Stimulated activated naive CD8-positive, alpha-beta T cell treated with anti-CD3 and anti-CD28 coated beads, Interleukin-15, Interleukin-2, amounts not matched to agents 100 ng/mL and 50 ng/mL, for 24 hours (primary cell): ENCODE data around the gene GATAD2B.

Experiments used
- H3K27ac Mint-ChIP-seq: one replicate; pipeline ENCODE4 v1.8.0; 2021; ENCODE audit warnings: mild to moderate bottlenecking, mixed read lengths
- H3K27me3 Mint-ChIP-seq: one replicate; pipeline ENCODE4 v1.8.0; 2021; ENCODE audit warnings: mixed read lengths
- H3K36me3 Mint-ChIP-seq: one replicate; pipeline ENCODE4 v1.8.0; 2021; ENCODE audit warnings: low read depth, mixed read lengths
- H3K4me1 Mint-ChIP-seq: one replicate; pipeline ENCODE4 v1.8.0; 2021; ENCODE audit warnings: low read depth, mixed read lengths
- H3K4me3 Mint-ChIP-seq: one replicate; pipeline ENCODE4 v1.8.0; 2021; ENCODE audit warnings: mild to moderate bottlenecking, mixed read lengths
- H3K9me3 Mint-ChIP-seq: one replicate; pipeline ENCODE4 v1.8.0; 2021; ENCODE audit warnings: mixed read lengths

The GATAD2B gene

DNA sequence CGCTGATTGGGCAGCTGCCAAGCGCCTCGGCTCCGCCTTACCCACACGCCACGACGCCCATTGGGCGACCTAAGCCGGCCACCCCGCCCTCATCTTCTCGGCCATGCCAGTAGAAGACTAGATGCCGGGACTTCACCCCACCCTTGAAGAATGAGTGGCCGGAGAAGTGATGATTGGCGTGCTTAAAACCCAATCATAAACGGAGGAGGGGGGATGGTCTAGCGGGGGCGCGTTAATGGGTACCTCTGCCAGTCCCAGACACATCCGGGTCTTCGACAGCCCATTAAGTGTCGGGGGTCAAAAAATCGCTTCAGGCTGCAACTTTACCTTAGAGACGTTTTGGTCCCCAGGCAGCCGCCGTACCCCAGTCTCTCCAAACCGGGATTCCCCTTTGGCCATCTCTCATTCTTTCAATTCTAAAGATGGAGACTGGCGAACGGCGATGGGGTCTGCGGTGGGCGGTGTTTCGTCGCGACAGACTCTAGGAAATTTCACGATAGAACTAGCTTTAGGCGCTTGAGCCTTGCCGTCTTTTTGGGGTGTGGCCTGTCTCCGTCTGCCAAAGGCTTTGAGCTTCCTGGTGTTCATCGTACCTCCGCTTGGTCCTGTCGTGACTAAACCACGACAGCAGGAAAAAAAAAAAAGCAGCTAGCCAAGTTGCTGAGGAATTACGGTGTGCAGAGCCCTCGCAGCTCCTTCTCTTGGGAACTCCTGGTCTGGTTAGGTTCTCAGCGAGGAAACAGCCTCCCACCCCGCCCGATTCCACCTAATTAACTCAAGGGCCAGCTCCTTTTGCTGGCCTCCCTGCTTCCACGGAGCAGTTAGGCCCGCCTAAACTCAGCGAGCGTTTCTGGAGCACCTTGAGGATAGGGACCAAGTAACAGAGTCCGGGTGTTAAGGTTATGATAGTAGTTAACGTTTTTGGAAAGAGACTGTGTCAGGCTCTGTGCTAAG is at the start of gene GATAD2B:
GATAD2B (minus strand) TSS at position 1 of the 954 bp plus-strand sequence. CDS start 94,625 bp downstream, outside the sequence.
- Mint-ChIP-seq H3K4me1 (peaks cover 46% of the 10 kb centered on the region), H3K27ac (peak within 1 kb of the TSS; percentile 94), H3K9me3 (no peaks in the 10 kb centered on the region), H3K36me3 (peaks cover 1% of the 10 kb centered on the region), H3K27me3 (no peaks in the 10 kb centered on the region), H3K4me3 (peak within 1 kb of the TSS; percentile 91)

DNA sequence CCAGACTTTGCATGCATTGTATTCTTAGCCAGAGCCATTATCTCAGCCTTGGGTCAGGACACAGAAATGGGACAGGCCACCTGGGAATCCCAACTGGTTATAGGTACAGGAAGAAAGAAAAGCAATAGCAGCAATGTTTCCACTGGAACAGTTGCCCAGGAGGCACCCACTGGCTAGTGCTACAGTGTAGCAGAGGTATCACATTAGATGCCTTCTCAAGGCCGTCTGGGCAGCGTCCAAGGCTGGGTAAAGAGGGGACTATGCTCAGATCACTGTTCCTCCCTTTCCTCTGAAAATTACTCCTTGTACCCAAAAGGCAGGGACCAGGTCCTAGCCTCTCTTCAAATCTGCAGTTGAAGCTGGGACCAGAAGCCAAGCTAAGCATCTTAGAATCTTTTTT is 47.6 kb upstream of the GATAD2B start:
- no peaks in the 10 kb centered on the region for H3K9me3 Mint-ChIP-seq
- peaks cover 60% of the 10 kb centered on the region for H3K4me1 Mint-ChIP-seq
- H3K36me3 Mint-ChIP-seq = peaks cover 16% of the 10 kb centered on the region
- H3K4me3 Mint-ChIP-seq = no peak overlapping the region
- no peak overlapping the region for H3K27ac Mint-ChIP-seq
- no peaks in the 10 kb centered on the region for H3K27me3 Mint-ChIP-seq

DNA sequence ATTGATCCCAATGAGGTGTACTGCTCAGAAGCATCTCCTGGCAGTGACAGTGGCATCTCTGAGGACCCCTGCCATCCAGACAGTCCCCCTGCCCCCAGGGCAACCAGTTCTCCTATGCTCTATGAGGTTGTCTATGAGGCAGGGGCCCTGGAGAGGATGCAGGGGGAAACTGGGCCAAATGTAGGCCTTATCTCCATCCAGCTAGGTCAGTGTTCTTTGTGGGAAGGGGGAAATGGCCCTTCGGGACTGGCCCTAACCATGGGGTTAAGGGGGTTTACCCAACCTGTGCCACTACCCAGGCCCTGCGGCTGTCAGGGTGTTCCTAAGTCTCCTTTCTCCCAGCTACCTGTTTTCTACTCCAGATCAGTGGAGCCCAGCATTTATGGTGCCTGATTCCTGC is 46.2 kb upstream of the GATAD2B start:
- peaks cover 56% of the 10 kb centered on the region for H3K4me1 Mint-ChIP-seq
- no peak overlapping the region for H3K4me3 Mint-ChIP-seq
- H3K9me3 Mint-ChIP-seq = no peaks in the 10 kb centered on the region
- H3K27me3 Mint-ChIP-seq = no peaks in the 10 kb centered on the region
- H3K36me3 Mint-ChIP-seq = peaks cover 5% of the 10 kb centered on the region
- peak overlapping the region; percentile 29 for H3K27ac Mint-ChIP-seq

DNA sequence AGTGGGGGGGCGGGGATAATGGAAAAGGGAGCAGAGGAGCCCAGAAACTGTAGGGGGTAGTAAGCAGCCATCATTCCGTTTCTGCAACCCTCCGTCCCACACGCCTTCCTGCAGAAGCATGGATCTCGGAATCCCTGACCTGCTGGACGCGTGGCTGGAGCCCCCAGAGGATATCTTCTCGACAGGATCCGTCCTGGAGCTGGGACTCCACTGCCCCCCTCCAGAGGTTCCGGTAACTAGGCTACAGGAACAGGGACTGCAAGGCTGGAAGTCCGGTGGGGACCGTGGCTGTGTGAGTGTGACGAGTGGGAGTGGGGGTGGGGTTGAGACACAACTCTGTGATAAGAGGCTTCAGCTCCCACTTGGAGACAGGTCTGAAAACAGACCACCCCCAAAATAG is 45.6 kb upstream of the GATAD2B start:
- H3K27me3 Mint-ChIP-seq = no peaks in the 10 kb centered on the region
- no peak overlapping the region for H3K27ac Mint-ChIP-seq
- no peaks in the 10 kb centered on the region for H3K9me3 Mint-ChIP-seq
- peaks cover 61% of the 10 kb centered on the region for H3K4me1 Mint-ChIP-seq
- peaks cover 4% of the 10 kb centered on the region for H3K36me3 Mint-ChIP-seq
- peak overlapping the region; percentile 27 for H3K4me3 Mint-ChIP-seq

DNA sequence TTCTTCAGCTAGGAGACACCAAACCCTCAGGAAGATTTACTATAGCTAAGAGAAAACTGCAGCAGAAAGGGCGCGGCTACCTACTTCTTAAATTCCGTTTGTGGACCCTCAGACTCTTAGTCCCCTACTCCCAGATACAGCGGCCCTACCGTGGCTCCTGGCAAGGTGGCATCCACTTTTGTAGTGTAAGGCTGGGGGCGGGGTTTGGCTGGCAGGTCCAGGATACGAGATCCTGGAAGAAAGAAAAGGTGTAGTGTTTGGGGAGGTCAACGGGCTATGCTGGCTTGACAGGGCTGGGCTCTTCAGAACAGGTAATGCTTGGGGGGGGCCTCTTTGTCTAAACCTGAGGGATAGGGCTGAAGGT is 45.2 kb upstream of the GATAD2B start:
- peaks cover 60% of the 10 kb centered on the region for H3K4me1 Mint-ChIP-seq
- H3K9me3 Mint-ChIP-seq = no peaks in the 10 kb centered on the region
- peak overlapping the region; percentile 96 for H3K27ac Mint-ChIP-seq
- peaks cover 4% of the 10 kb centered on the region for H3K36me3 Mint-ChIP-seq
- peak overlapping the region; percentile 93 for H3K4me3 Mint-ChIP-seq
- no peaks in the 10 kb centered on the region for H3K27me3 Mint-ChIP-seq

DNA sequence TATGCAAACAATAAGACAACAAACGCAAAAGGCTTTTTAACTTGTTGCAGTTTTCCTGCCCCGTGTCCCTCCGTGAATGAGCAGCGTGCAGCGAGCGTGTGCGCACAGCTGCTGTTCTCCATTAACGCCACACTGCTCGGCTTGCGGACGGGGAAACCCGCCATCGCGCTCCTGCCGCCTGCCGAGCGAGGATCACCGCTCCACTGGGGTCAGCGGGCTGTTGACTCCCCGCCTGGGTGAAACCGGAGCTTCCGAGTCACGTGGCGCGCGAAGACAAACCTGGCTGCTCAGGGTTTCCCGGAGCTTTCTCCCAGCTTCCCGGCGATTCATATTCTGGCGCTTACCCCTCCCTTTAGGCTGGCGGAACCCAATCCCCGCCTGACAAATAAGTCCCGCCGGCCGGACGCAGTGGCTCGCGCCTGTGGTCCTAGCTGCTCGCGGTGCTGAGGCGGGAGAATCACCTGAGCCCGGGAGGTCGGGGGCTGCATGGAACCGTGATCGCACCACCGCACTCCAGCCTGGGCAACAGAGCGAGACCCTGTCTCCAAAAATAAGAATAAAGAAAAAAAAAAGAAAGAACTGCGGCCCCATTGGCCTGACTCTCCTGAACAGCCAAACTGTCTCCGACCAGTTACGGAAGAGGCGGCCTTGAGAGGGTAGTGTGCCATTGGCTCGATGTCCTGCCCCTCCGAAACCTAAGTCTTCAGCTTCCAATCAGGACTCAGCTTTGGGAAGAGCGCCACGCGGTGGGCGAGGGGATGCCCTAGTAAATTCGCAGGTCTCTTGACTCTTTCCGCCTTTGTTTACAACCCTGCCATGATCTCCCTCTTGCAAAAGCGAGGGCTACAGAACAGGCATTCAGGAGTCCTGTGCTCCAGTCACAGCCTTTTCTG is 44.6 kb upstream of the GATAD2B start, which contains the start of gene CREB3L4:
CREB3L4 (plus strand) TSS at position 796 of the 893 bp plus-strand sequence. CDS start 624 bp downstream, outside the sequence.
- Mint-ChIP-seq H3K27me3 (no peaks in the 10 kb centered on the region), H3K4me1 (peaks cover 59% of the 10 kb centered on the region), H3K9me3 (no peaks in the 10 kb centered on the region), H3K27ac (peak within 1 kb of the TSS; percentile 96), H3K4me3 (peak within 1 kb of the TSS; percentile 93), H3K36me3 (peaks cover 4% of the 10 kb centered on the region)

DNA sequence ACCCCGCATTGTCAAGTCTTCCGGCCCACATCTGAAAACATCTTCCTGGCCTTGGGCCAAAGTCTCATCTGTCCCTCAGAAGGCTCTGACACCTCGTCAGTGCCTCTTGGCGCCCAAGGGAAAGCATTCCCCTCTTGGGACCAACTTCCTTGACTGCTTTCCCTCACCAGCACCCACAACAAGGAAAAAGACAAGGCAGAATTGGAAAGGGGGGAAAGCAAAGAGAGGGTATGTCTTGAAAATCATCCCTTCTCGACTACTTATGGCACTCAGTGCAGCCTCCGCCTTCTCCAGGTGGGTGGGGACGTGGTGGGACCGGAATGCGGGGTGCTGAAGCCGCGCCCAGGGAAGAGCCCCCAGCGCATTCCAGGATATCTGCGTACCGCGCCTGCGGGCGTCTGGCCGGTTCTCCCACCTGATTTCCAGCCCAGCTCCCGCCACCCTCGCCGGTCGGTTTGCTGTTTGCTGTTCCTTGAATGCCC is 41.1 kb upstream of the GATAD2B start:
- peak overlapping the region; percentile 93 for H3K27ac Mint-ChIP-seq
- H3K4me1 Mint-ChIP-seq = peaks cover 77% of the 10 kb centered on the region
- H3K9me3 Mint-ChIP-seq = no peaks in the 10 kb centered on the region
- H3K36me3 Mint-ChIP-seq = peaks cover 21% of the 10 kb centered on the region
- peak overlapping the region; percentile 91 for H3K4me3 Mint-ChIP-seq
- no peaks in the 10 kb centered on the region for H3K27me3 Mint-ChIP-seq

DNA sequence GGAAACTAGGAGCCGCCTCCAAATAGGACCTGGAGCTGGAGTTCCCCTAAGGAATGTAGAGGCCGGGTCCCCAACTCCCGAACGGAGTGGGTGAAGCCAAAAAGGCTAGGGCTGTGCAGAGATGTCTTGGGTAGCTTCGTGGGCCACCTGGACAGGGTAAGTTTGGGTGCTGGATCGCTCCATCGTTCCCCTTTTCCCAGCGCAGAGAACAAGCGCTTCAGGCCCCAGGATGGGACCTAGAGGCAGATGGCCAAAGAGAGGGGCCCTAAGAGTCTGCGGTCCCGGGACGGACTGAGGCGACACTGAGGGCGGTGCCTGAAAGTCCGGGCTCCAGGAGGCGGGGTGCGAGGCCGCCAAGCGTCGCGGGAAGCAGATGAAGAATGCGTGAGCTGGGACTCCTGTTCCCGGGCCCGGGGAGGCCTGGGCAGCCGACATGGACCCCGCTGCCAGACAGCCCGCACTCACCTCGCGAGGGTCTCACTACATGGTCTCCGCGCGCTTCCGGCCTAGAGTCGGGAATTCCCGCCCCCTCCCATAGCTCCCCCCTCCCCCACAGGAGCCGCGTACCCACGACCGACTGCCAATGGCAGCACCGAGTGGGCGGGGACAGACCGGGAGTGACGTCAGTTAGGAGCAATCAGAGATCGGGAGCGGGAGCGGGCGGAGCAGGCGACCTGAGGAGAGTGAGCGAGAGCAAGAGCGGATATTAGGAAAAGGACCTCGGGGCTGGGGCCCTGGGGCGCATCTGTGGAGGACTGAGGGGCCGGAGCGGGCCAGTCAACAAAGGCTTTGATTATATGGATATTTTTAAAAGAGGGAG is 40.5 kb upstream of the GATAD2B start, which contains the start of gene SLC39A1:
SLC39A1 (minus strand) TSS at position 508 of the 820 bp plus-strand sequence. CDS start 822 bp downstream, outside the sequence.
- Mint-ChIP-seq H3K36me3 (peaks cover 21% of the 10 kb centered on the region), H3K9me3 (no peaks in the 10 kb centered on the region)

DNA sequence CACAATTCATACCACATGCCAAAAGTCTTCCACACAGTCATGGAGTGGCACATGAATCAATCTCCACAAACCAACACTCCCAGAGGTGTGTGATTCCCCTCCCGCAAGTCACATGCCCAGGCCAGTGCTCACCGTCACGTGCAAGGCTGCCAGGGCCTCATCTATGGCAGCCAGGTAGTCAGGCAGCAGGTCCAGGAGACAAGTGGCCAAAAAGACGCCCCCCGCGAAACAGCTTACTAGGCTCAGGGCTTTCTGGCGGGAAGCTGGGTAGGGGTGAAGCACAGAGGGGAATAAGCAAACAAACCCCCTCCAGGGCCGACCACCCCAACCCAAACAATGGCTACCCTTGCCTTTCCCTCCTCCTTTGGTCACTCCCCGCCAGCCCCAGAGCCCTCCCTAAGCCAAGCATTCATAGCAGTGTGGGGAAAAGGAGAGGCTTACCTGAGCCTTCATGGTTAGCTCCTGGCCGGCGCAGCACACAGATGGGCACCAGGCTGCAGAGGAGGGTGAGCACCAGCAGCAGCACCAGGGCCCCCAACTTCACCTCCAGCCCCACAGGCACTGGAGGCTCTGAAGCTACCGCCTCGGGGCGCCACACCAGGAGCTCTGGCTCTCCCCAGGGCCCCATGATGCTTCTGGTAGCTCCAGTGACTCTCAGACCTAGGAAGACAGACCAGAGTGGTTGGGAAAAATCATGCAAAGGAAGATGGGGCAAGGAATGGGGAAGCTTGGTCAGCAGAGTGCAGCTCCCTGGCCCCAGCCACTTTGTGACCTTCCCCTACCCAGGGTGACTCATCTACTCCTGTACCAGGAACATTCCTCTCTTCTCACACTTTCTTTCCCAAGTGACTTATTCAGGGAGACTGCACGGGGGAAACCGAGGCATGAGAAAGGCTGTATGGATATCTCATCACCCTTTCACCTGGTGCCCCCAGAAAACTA is 39.6 kb upstream of the GATAD2B start:
- Mint-ChIP-seq H3K4me3 (peak overlapping the region; percentile 91), H3K27me3 (no peaks in the 10 kb centered on the region), H3K36me3 (peaks cover 21% of the 10 kb centered on the region), H3K9me3 (no peaks in the 10 kb centered on the region), H3K27ac (peak overlapping the region; percentile 93), H3K4me1 (peaks cover 73% of the 10 kb centered on the region)

More for the DNA sequence above, 40.5 kb upstream of the GATAD2B start, which contains the start of gene SLC39A1:
- peak within 1 kb of the TSS; percentile 93 for H3K27ac Mint-ChIP-seq
- H3K4me3 Mint-ChIP-seq = peak within 1 kb of the TSS; percentile 91
- H3K4me1 Mint-ChIP-seq = peaks cover 77% of the 10 kb centered on the region
- no peaks in the 10 kb centered on the region for H3K27me3 Mint-ChIP-seq

DNA sequence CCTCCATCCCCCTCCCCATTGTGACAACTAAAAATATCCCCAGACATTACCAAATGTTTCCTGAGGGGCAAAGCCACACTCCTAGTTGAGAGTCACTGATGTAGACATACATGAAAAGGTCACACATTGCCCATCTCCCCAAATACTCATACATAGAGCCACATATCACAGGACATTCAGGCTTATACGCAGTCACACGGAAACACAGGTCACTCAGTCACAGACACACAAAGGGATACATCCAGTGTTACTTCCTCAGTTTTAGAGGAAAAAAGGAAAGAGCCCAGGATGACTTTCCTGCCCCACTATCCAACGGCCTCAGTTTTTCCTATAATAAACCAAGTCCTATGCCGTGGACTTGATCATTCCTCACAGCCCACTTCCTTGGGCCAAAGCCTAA is 38.6 kb upstream of the GATAD2B start:
- Mint-ChIP-seq H3K4me3 (peak overlapping the region; percentile 91), H3K27ac (peak overlapping the region; percentile 34), H3K36me3 (peaks cover 21% of the 10 kb centered on the region), H3K9me3 (no peaks in the 10 kb centered on the region), H3K27me3 (no peaks in the 10 kb centered on the region), H3K4me1 (peaks cover 75% of the 10 kb centered on the region)

DNA sequence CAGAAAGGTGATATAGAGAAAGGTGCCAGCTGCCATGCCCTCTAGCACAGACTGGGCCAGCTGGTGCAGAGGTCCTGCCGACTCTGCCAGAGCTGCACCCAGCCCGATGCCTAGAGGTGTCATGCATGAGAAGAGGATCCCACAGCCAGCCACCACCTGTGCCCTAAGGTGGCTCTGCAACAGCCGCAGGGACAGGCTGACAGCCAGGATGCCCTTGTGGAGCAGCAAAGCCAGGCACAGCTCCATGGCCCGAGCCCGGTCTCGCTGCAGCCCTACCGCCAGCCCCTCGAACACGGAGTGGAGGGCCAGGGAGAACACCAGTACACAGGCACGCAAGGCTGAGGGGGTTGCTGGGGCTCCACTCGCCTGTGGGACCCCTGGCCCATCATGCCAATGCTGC is 37.4 kb upstream of the GATAD2B start:
- H3K9me3 Mint-ChIP-seq = no peaks in the 10 kb centered on the region
- H3K36me3 Mint-ChIP-seq = peaks cover 17% of the 10 kb centered on the region
- H3K4me3 Mint-ChIP-seq = no peak overlapping the region
- H3K4me1 Mint-ChIP-seq = peaks cover 72% of the 10 kb centered on the region
- H3K27ac Mint-ChIP-seq = peak overlapping the region; percentile 34
- no peaks in the 10 kb centered on the region for H3K27me3 Mint-ChIP-seq

DNA sequence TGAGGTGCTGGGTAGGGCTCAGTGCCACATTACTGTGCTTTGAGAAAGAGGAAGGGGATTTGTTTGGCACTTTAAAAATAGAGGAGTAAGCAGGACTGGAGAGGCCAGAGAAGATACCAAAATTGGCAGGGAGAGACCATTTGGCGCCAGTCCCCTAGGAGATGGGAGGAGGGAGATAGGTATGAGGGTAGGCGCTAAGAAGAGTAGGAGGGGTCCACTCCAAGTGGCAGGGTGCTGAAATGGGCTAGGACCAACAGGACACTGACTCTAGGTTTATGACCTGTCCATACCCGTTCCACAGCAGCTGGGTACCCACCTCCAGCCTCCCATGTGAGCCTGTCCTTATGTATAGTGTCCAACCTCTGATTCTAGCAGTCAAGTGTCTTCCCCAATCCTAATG is 36.7 kb upstream of the GATAD2B start:
- H3K27me3 Mint-ChIP-seq = no peaks in the 10 kb centered on the region
- H3K4me1 Mint-ChIP-seq = peaks cover 76% of the 10 kb centered on the region
- no peaks in the 10 kb centered on the region for H3K9me3 Mint-ChIP-seq
- H3K27ac Mint-ChIP-seq = peak overlapping the region; percentile 92
- peak overlapping the region; percentile 94 for H3K4me3 Mint-ChIP-seq
- peaks cover 19% of the 10 kb centered on the region for H3K36me3 Mint-ChIP-seq

DNA sequence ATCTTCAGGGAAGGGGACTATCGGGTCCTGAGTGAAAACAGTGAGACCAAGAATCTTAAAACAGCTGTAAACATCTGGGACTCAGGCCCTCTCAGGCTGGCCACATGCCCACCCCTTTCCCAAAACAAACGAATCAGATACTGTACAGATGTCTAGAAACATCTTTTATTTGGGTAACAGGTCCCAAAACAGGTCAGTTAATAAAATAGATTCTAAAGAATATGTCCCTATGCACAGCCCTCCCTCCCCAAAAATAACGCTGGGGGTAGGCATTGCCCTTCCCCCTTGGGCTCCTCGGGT is 36.1 kb upstream of the GATAD2B start:
- Mint-ChIP-seq H3K4me3 (peak overlapping the region; percentile 94), H3K9me3 (no peaks in the 10 kb centered on the region), H3K27ac (peak overlapping the region; percentile 92), H3K4me1 (peaks cover 77% of the 10 kb centered on the region), H3K27me3 (no peaks in the 10 kb centered on the region), H3K36me3 (peaks cover 25% of the 10 kb centered on the region)
